HUES64 (cell line): ENCODE results near the gene RSPRY1.
A peak's percentile ranks its signal among the peaks of the same experiment; 100 is the strongest.
"Not testable (repeated sequence)": the region's sequence is repeated elsewhere in the genome, so short reads cannot be mapped to it uniquely, and the experiment has no call there.

ENCODE experiments used
- H3K27ac ChIP-seq: 2 replicates; pipeline ENCODE4 v1.7.0; 2013; ENCODE audit warnings: low read depth, low read length, inconsistent platforms
- H3K27me3 ChIP-seq: 2 replicates; pipeline ENCODE4 v1.6.1; 2013; ENCODE audit warnings: mild to moderate bottlenecking, low read length; ENCODE audit not compliant: insufficient read depth
- H3K36me3 ChIP-seq: 2 replicates; pipeline ENCODE4 v1.6.1; 2013; ENCODE audit warnings: mild to moderate bottlenecking, low read length; ENCODE audit not compliant: insufficient read depth
- H3K4me1 ChIP-seq: 2 replicates; pipeline ENCODE4 v1.6.1; 2013; ENCODE audit warnings: mild to moderate bottlenecking, low read length, moderate library complexity; ENCODE audit not compliant: insufficient read depth
- H3K4me3 ChIP-seq: 2 replicates; pipeline ENCODE4 v1.5.1; 2013; ENCODE audit warnings: mild to moderate bottlenecking, low read length, moderate library complexity
- H3K9ac ChIP-seq: 2 replicates; pipeline ENCODE4 v1.6.1; 2013; ENCODE audit warnings: mild to moderate bottlenecking, low read depth, low read length
- H3K9me3 ChIP-seq: 2 replicates; pipeline ENCODE4 v1.6.1; 2013; ENCODE audit warnings: low read depth, low read length; ENCODE audit not compliant: insufficient read depth
- WGBS: fragments of 150-250, 120-280 bp; methylation state at CpG from one replicate; pipeline ENCODE4 v1.1.7; 2013; ENCODE audit warnings: missing lambda C conversion rate; 5-methylcytosine and 5-hydroxymethylcytosine counted together

Gene RSPRY1

DNA sequence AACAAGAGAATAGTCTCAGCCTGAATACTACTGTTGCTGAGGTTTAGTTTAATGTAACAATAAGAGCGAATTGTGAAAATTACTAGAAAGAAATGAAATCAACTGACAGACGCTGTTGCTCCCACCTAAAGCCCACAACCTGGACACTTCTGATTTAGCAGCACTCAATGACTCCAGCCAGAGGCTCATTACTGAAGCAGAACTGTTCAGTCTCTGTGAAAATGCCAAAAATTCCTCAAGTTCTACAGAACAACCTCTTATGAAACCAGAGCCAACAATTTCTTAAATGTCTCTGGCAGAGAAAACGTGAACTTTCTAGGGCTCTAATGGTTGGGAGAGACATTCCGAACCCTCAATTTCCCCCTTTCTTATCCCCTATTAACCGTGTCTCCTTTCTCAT lies 10.2 kb upstream of the RSPRY1 start:
- Histone ChIP-seq H3K9me3 (no peaks in the 10 kb centered on the region), H3K4me3 (no peak overlapping the region), H3K36me3 (peaks cover 33% of the 10 kb centered on the region), H3K9ac (no peak overlapping the region), H3K27ac (no peak overlapping the region), H3K4me1 (peaks cover 14% of the 10 kb centered on the region), H3K27me3 (no peaks in the 10 kb centered on the region)
- 90% methylated on average over 5 of the region's 5 CpGs for WGBS

DNA sequence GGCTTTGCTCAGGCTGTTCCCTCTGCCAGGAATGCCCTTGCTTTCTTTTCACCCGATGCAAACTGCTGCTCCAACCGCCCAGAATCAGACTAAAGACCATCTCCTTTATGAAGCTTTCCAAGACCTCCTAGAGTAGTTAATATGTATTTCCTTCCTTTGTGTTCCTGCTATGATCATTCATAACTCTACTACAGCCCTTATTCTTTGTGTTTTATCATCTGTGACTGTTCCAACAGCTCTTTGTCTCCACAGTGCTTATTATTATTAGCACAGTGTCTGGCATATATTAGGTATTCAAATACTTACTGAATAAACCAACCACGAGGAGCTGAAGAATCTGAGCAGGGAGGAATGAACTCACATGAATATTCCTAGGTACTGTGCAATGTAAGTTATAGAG lies 7.9 kb upstream of the RSPRY1 start:
- Histone ChIP-seq H3K36me3 (peaks cover 10% of the 10 kb centered on the region; the same call in 1 of the 2 replicates), H3K4me1 (peaks cover 20% of the 10 kb centered on the region), H3K9ac (no peak overlapping the region), H3K4me3 (no peak overlapping the region), H3K27me3 (no peaks in the 10 kb centered on the region), H3K27ac (no peak overlapping the region), H3K9me3 (no peaks in the 10 kb centered on the region)
- 93% methylated on average over 3 of the region's 3 CpGs for WGBS

- WGBS = 64% methylated on average over 3 of the region's 4 CpGs
- no peak overlapping the region for H3K4me3 ChIP-seq
- H3K4me1 ChIP-seq = peaks cover 20% of the 10 kb centered on the region
- H3K27ac ChIP-seq = 0 out of 2 replicates have a peak overlapping the region, but pooled peaks have one; percentile 14
- H3K36me3 ChIP-seq = 0 out of 2 replicates have a peak, but pooled peaks cover 4% of the 10 kb centered on the region
- no peak overlapping the region for H3K9ac ChIP-seq
- no peaks in the 10 kb centered on the region for H3K9me3 ChIP-seq
- no peaks in the 10 kb centered on the region for H3K27me3 ChIP-seq
These were observed 7.3 kb upstream of the RSPRY1 start for GRCh38 chr16:57178793-57179212.

- Histone ChIP-seq H3K27ac (0 out of 2 replicates have a peak overlapping the region, but pooled peaks have one; percentile 14), H3K4me3 (no peak overlapping the region), H3K9ac (no peak overlapping the region), H3K27me3 (no peaks in the 10 kb centered on the region), H3K9me3 (no peaks in the 10 kb centered on the region), H3K4me1 (peaks cover 23% of the 10 kb centered on the region), H3K36me3 (0 out of 2 replicates have a peak, but pooled peaks cover 4% of the 10 kb centered on the region)
- WGBS = 81% methylated on average over 3 of the region's 3 CpGs
These were observed 6.8 kb upstream of the RSPRY1 start for GRCh38 chr16:57179215-57179828.

DNA sequence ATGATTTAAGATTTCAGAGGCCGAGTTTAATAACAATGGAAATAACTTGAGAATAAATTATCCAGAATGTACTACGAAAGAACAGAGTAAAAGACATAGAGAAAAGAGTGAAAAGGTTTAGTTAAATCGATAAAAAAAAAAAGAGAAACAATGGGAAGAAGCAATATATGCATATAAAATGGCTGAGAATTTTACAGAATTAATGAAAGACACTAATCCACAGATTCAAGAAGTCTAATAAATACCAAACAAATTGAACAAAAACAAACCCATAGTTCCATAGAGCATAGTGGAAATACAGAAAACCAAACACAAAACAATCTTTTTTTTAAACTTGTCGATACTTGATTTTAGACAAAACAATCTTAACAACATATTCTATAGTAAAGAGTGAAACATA lies 2.0 kb upstream of the RSPRY1 start:
- Histone ChIP-seq H3K4me1 (peaks cover 30% of the 10 kb centered on the region), H3K36me3 (no peaks in the 10 kb centered on the region), H3K27ac (no peak overlapping the region), H3K27me3 (no peaks in the 10 kb centered on the region), H3K4me3 (peak overlapping the region; percentile 91), H3K9me3 (no peaks in the 10 kb centered on the region), H3K9ac (no peak overlapping the region)
- 93% methylated on average over 3 of the region's 4 CpGs for WGBS

- 23% methylated on average over 15 of the region's 15 CpGs for WGBS
These were observed 1.2 kb upstream of the RSPRY1 start for GRCh38 chr16:57184887-57185445.

GRCh38 chr16:57185446-57185944 lies 634 bp upstream of the RSPRY1 start:
- Histone ChIP-seq H3K27me3 (no peaks in the 10 kb centered on the region), H3K4me1 (peaks cover 22% of the 10 kb centered on the region; the same call in 1 of the 2 replicates), H3K27ac (peak overlapping the region; percentile 86), H3K9me3 (no peaks in the 10 kb centered on the region), H3K4me3 (peak overlapping the region; percentile 91), H3K9ac (peak overlapping the region; percentile 91), H3K36me3 (no peaks in the 10 kb centered on the region)
- WGBS = under 1% methylated on average over 37 of the region's 37 CpGs

More at GRCh38 chr16:57184887-57185445, 1.2 kb upstream of the RSPRY1 start:
- H3K27me3 ChIP-seq = no peaks in the 10 kb centered on the region
- peak overlapping the region; percentile 86 for H3K27ac ChIP-seq
- no peaks in the 10 kb centered on the region for H3K9me3 ChIP-seq
- H3K36me3 ChIP-seq = no peaks in the 10 kb centered on the region
- peak overlapping the region; percentile 91 for H3K4me3 ChIP-seq
- peaks cover 22% of the 10 kb centered on the region; the same call in 1 of the 2 replicates for H3K4me1 ChIP-seq
- peak overlapping the region; percentile 91 for H3K9ac ChIP-seq

DNA sequence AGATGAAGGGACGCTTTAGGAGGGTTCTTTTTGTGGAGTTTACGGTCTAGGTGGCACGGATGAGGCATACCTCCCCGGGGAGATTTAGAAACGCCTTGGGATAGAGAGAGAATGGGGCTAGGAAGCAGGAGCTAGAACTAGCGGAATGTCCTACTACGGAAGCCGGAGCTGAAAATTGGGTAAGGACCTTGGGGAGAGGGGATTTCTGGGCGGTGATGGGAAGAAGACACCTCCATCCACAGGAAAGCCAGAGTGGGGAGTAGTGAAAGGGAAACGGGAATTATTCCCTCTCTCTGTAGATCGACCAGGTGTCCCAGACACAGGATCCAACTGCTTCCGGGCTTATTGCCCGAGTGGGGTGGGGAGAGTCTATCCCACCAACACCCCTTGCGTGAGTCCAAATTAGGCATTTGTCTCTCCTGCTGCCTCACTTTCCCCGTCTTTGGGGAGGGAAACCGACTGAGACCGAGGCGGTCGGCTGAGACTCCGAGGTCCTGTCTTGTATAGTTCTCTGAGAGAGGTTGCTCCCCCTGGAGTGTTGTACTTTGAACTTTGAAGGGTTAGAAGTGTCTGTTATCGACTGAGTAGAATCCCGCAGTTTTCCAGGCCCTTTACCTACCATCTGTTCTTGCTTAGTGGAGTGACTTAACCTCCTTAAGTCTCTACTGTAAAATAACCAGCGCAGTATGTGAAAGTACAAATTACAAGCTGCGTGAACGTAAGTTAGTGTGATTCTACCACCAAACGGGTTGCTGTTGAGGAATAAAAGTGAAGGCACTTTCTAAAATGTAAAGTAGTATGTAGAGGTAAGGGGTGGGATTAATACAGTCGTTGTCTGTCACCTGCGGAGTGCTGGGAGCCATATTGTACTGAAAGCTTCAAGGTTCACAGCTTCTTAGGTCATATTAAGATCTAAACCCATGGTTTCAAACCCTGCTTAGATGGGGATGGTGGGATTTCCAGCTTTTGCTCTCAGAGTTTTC lies 1.0 kb downstream of the RSPRY1 start:
- H3K27ac ChIP-seq = peak overlapping the region; percentile 66; the same call in 1 of the 2 replicates
- H3K4me1 ChIP-seq = peaks cover 19% of the 10 kb centered on the region; the same call in 1 of the 2 replicates
- no peaks in the 10 kb centered on the region for H3K27me3 ChIP-seq
- H3K9ac ChIP-seq = peak overlapping the region; percentile 79
- peak overlapping the region; percentile 91 for H3K4me3 ChIP-seq
- H3K9me3 ChIP-seq = no peaks in the 10 kb centered on the region
- no peaks in the 10 kb centered on the region for H3K36me3 ChIP-seq
- WGBS = 3% methylated on average over 28 of the region's 28 CpGs

DNA sequence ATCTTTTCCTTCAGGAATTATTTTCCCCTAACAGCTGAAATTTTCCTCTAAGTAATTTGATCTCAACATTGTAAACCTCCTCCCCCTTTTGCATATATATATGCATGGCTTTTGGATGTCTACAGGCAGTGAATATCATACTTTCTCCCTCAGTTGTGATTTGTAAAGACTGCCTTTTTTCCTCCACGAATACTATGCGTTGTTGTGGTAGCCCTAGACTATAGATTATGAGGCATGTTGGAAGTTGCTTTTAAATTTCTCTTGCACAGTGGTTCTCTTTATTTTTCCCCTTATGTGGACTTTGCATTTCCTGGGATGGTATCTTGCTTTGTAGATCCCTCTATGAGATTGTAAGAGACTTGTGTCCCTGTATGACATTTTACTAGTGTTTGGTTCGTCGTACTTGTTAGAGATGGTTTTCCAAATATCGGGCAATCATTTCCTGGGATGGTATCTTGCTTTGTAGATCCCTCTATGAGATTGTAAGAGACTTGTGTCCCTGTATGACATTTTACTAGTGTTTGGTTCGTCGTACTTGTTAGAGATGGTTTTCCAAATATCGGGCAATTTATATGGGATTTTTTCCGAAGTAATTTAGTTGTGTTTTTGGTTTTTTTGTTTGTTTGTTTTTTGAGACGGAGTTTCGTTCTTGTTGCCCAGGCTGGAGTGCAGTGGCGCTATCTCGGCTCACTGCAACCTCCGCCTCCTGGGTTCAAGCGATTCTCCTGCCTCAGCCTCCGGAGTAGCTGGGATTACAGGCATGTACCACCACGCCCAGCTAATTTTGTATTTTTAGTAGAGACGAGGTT lies 2.0 kb downstream of the RSPRY1 start:
- not testable (repeated sequence) for H3K27ac ChIP-seq, H3K9me3 ChIP-seq, H3K27me3 ChIP-seq, H3K36me3 ChIP-seq
- Histone ChIP-seq H3K4me1 (peaks cover 17% of the 10 kb centered on the region; the same call in 1 of the 2 replicates), H3K9ac (peak overlapping the region; percentile 79), H3K4me3 (peak overlapping the region; percentile 91)
- WGBS = 95% methylated on average over 16 of the region's 18 CpGs

DNA sequence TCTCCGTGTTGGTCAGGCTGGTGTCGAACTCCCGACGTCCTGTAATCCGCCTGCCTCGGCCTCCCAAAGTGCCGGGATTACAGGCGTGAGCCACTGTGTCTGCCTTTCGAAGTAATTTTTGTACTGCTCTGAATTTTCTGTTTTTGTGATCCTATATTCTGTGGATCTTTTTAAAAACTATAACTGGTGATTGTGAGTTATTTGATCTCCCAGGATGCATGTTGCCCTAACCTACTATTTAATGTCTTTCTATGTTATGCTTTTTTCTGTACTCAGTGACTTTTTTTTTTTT lies 2.5 kb downstream of the RSPRY1 start:
- Histone ChIP-seq H3K36me3 (no peaks in the 10 kb centered on the region), H3K27me3 (no peaks in the 10 kb centered on the region), H3K9ac (no peak overlapping the region), H3K4me1 (peaks cover 17% of the 10 kb centered on the region; the same call in 1 of the 2 replicates), H3K4me3 (no peak overlapping the region), H3K27ac (no peak overlapping the region), H3K9me3 (no peaks in the 10 kb centered on the region)
- WGBS = 96% methylated on average over 9 of the region's 9 CpGs
